Measurements from ENCODE around the gene WNT1. TPM values are rescaled to one million over a fixed set of nuclear protein-coding genes. Genes with fewer than 3 reads are reported as not detected.

Gene WNT1
- total RNA-seq, 1 experiment from 2014 or later, result not detected

DNA sequence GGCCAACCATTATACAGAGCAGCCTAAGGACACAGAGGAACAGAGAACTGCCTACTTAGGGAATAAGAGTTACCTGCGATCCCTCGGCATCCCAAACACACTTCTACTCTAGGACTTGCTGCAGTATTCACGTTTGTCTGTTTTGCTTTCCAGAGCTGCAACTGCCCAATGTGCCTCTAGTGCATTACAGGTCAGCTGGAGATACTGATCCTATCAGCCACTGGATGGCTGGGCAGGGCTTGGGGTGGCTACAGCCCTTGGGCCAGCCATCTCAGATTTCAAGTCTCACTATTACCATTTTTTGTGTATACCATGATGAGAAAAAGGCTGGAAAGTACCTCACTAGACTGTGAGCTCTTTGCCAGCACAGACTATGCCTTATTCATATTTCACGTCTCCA, 25.4 kb upstream of the WNT1 start:
- H3K36me3 ChIP-seq, result peaks cover 61% of the 10 kb centered on the region
- no peak overlapping the region for H3K27ac ChIP-seq
- no peaks in the 10 kb centered on the region for H3K9me3 ChIP-seq (replicated peaks)
- DNase-seq (ENCODE audit: low read depth in 1 of 2, low spot score in 2 of 2), result no peak
- H3K4me3 ChIP-seq, result no peak overlapping the region
- no peaks in the 10 kb centered on the region for H3K27me3 ChIP-seq (replicated peaks)
- peaks cover 14% of the 10 kb centered on the region for H3K4me1 ChIP-seq (replicated peaks)

DNA sequence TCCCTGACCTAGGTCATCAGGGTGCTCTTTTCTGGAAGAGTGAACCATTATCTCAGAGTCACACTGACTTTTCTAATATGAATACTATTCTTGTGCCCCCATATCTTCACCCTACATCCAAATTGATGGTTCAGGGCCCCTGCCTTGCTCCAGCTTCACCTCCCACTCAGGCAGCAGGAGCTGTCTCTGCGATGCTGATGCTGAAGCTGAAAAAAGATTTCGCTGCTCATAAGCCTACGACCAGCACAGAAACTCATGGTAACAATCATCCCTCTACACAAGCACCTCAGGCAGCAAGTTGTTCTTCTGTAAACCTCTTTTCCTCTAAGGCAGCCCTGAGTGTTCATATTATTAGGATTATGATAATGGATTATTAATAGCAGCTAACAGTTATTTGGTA, 24.1 kb upstream of the WNT1 start:
- Histone ChIP-seq H3K9me3 (replicated peaks) (no peaks in the 10 kb centered on the region), H3K27me3 (replicated peaks) (0 out of 2 replicates have a peak, but pooled peaks cover 1% of the 10 kb centered on the region), H3K4me3 (no peak overlapping the region), H3K36me3 (peaks cover 61% of the 10 kb centered on the region), H3K4me1 (replicated peaks) (peaks cover 17% of the 10 kb centered on the region), H3K27ac (no peak overlapping the region)
- no peak for DNase-seq (ENCODE audit: low read depth in 1 of 2, low spot score in 2 of 2)

DNA sequence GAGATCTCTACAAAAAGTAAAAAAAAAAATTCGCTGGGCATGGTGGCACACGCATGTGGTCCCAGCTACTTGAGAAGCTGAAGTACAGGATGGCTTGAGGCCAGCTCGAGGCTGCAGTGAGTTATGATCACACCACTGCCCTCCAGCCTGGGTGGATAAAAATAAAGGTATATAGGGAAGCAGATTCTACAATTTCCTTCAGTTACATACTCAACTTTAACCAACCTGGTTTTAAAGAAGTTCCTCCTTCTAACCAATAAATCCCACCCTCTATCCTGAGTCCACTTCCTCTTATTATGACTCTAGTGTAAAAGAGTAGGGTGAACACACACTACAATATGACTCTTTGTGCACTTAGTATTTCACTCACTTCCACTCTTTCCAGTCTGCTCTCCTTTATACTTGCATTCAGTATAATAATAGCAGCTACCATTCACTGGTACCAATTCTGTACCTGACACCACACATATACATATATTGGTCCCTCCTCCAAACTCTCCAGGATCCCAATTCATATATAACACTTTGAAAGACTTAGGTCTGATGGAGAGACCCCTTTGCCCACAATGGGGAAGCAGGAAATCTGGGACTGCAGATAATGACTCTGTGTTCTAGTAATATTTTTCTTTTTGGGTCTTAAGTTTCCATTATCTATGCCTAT, 23.2 kb upstream of the WNT1 start:
- H3K9me3 ChIP-seq (replicated peaks), result no peaks in the 10 kb centered on the region
- H3K4me1 ChIP-seq (replicated peaks), result peaks cover 17% of the 10 kb centered on the region
- peaks cover 5% of the 10 kb centered on the region; the same call in 1 of the 2 replicates for H3K27me3 ChIP-seq (replicated peaks)
- no peak for DNase-seq (ENCODE audit: low read depth in 1 of 2, low spot score in 2 of 2)
- no peak overlapping the region for H3K27ac ChIP-seq
- H3K4me3 ChIP-seq, result no peak overlapping the region
- peaks cover 53% of the 10 kb centered on the region for H3K36me3 ChIP-seq

DNA sequence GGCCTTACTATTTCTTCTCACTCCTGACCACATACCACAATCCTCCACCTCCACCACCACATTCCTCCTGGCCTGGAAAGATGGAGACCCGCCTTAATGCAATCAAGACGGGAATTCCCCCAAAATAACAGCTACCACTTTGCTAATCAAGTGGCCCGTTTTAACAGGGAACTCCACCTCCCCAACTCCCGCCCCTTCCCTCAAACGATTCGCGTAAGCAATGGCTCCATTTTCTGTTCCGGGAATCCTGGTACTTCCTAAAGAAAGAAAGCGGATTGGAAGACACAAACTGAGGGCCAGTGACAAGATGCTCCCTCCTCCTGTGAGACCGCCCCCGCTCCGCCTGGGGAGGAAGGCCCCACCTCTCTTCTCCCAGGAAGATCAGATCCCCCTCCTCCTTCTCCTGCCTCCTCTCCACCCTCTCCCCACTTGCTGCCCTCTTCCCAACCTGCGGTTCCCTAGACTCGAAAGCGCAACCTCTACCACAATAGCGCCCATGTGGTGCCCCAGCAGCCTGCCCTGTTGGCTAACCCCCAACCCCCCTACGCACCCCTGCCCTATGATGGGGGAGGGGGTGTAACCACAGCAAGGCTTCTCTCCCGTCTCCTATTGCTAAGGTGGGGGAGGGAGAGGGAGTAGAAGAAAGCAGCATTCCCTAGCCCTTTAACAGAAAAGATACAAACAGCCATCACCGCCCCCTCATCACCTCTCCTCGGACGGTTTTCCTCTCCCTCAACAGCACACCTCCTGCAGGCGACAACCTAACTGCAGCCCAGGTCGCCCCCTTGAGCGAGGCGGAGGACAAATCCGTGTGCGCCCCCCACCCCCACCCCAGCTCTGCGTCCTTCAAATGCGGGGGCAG, 21.6 kb upstream of the WNT1 start:
- peak; percentile 92 to 93 for DNase-seq (ENCODE audit: low read depth in 1 of 2, low spot score in 2 of 2)
- H3K27me3 ChIP-seq (replicated peaks), result peaks cover 5% of the 10 kb centered on the region
- no peaks in the 10 kb centered on the region for H3K9me3 ChIP-seq (replicated peaks)

DNA sequence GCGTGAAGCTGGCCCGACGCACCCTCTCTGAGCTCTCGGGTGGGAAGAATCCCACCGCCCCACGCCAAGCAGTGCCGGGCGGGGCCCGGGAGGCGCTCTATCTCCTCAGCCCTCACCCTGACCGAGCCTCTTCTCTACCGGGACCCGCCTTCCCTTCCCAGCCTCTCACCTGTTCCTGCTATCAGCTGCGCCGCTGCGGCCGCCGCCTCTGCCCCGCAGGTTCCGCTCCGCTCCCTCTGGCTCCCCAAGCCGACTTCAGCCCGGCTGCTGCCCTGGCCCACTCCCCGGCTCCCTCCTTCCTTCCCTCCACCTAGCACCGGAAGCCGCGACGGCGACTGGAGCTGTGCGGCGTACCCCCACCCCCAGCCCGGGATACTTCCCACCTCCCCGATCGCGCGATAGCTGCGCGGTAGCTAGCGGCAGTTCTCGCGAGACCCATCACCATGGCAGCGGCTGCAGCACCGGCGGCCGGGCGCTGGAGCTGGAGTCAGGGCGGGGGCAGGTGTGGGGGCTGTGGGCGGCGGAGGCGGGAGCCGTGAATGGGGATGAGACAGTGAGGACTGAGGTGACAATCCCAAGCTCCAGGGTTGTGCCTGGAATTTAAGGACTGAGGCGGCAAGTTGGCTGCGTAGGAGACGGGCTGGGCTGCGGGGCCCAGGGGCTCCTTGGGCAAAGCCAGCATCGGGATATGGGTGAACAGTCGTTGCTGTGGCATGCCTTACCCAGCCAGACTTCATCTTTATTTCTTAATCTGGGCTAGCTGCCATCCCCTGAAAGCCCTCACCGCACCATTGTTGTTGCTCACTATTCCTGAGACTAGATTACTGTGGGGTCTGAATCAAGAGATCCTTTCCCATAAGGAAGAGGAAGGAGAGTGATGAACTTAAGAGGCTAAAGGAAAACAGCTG, 20.7 kb upstream of the WNT1 start, which contains the start of gene ARF3:
ARF3 (minus strand) TSS at position 347 of the 908 bp plus-strand sequence. CDS start 16,392 bp downstream, outside the sequence.
- Histone ChIP-seq H3K4me3 (peak within 1 kb of the TSS; percentile 94), H3K27ac (peak within 1 kb of the TSS; percentile 43), H3K4me1 (replicated peaks) (peaks cover 23% of the 10 kb centered on the region), H3K36me3 (peaks cover 43% of the 10 kb centered on the region), H3K9me3 (replicated peaks) (no peaks in the 10 kb centered on the region), H3K27me3 (replicated peaks) (peaks cover 5% of the 10 kb centered on the region)
- peak; percentile 83 to 95 for DNase-seq (ENCODE audit: low read depth in 1 of 2, low spot score in 2 of 2)

More for the DNA sequence above, 21.6 kb upstream of the WNT1 start:
- Histone ChIP-seq H3K36me3 (peaks cover 48% of the 10 kb centered on the region), H3K4me3 (peak overlapping the region; percentile 94), H3K27ac (peak overlapping the region; percentile 43), H3K4me1 (replicated peaks) (peaks cover 20% of the 10 kb centered on the region)

DNA sequence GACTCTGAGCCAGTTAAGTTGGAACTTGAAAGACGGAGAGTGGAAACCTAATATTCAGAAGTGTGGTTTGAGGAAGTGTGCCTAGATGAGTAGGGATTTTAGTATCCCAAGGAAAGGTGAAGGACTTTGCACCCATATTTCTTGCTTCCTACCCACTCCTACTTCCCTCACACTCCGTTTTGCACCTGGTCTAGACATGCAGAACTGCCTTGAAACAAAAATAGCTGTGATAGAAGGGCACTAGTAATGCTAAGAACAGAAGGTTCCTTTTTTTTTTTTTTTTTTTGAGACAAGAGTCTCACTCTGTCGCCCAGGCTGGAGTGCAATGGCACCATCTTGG, 20.1 kb upstream of the WNT1 start:
- Histone ChIP-seq H3K4me1 (replicated peaks) (peaks cover 23% of the 10 kb centered on the region), H3K36me3 (peaks cover 36% of the 10 kb centered on the region), H3K27ac (no peak overlapping the region), H3K27me3 (replicated peaks) (peaks cover 5% of the 10 kb centered on the region), H3K4me3 (peak overlapping the region; percentile 94), H3K9me3 (replicated peaks) (no peaks in the 10 kb centered on the region)
- DNase-seq (ENCODE audit: low read depth in 1 of 2, low spot score in 2 of 2), result no peak

DNA sequence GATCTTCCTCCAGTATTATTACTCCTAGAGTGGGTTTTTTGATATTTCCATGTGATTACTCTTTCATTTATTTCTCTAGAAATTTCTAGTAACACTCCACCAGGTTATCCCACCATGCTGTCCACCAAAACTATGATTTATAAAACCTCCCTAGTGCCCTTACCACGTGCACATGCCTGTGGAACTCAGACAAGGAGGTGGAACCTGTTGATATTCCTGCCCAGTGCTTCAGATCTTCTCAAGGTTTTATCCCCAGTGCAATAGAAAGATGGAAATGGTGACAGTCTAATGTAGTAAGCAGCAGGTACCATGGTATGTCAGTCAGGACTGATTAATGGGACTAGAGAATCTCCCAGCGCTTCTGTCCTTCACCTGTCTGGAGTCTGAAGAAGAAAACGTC, 17.3 kb upstream of the WNT1 start:
- H3K36me3 ChIP-seq, result peaks cover 8% of the 10 kb centered on the region
- no peak overlapping the region for H3K4me3 ChIP-seq
- no peaks in the 10 kb centered on the region for H3K9me3 ChIP-seq (replicated peaks)
- peaks cover 5% of the 10 kb centered on the region for H3K27me3 ChIP-seq (replicated peaks)
- no peak overlapping the region for H3K27ac ChIP-seq
- DNase-seq (ENCODE audit: low read depth in 1 of 2, low spot score in 2 of 2), result no peak
- peaks cover 14% of the 10 kb centered on the region for H3K4me1 ChIP-seq (replicated peaks)

DNA sequence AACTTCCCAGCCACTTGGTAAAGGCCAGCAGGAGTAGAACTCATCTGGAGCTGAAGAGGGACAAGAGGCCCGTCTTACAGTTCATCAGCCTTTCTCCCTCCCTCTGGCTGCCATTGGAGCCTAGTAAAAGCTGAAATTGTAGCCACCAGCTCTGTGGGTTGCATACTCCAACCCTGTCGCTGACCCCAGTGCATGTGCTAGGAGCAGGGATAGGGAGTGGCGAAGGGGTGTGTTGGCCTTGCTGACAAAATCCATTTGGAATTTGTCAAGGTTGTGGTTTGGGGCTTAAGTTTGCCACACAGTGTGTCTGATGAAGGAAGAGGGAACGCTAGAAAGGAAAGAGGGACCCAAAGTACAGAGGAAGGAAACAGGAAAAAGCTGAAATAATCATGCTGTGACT, 16.8 kb upstream of the WNT1 start:
- no peak for DNase-seq (ENCODE audit: low read depth in 1 of 2, low spot score in 2 of 2)
- no peaks in the 10 kb centered on the region for H3K9me3 ChIP-seq (replicated peaks)
- H3K27me3 ChIP-seq (replicated peaks), result peaks cover 5% of the 10 kb centered on the region
- H3K27ac ChIP-seq, result no peak overlapping the region
- no peak overlapping the region for H3K4me3 ChIP-seq
- H3K4me1 ChIP-seq (replicated peaks), result peaks cover 11% of the 10 kb centered on the region
- peaks cover 5% of the 10 kb centered on the region; the same call in 1 of the 2 replicates for H3K36me3 ChIP-seq

DNA sequence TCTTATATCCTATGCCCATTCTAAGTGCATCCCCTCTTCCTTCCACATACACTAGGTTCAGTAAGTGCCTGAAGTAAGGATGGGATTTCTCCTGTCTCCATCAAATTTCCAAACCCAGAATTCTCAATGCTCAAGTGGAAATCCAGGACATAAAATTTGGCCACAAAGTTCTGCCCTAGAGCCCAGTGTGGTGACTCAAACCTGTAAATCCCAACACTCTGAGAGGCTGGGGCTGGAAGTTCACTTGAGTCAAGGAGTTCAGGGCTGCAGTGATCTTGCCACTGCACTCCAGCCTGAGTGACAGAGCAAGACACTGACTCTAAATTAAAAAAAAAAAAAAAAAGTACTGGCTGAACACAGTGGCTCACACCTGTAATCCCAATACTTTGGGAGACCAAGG, 16.3 kb upstream of the WNT1 start:
- peaks cover 5% of the 10 kb centered on the region for H3K27me3 ChIP-seq (replicated peaks)

DNA sequence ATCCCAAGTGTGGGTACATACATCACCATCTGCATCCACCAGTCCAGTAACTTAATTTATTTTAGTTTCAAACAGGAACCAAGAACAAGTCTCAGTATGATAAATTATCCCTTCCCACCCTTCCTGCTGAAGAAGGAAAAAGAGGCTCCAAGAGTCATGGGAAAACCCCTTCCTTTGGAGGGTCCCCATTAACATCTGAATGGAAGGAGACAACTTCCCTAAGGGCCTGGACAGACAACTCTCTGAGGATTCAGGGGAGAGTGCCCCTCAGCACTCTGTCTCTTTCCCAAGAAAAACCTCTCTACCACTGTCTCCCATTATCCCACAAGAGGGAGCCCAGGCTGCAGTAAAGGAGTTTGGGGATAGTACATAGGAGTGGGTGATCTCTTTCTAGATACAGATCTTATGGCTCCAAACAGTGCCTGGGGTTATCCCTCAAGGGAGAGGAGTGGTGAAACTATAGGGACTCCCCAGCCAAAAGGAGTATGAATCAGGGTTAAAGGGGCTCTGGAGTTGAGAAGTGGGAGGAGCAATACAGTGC, 12.8 kb upstream of the WNT1 start:
- Histone ChIP-seq H3K27ac (no peak overlapping the region), H3K4me3 (no peak overlapping the region), H3K4me1 (replicated peaks) (peaks cover 13% of the 10 kb centered on the region), H3K27me3 (replicated peaks) (peaks cover 5% of the 10 kb centered on the region), H3K36me3 (no peaks in the 10 kb centered on the region), H3K9me3 (replicated peaks) (no peaks in the 10 kb centered on the region)
- no peak for DNase-seq (ENCODE audit: low read depth in 1 of 2, low spot score in 2 of 2)

More for the DNA sequence above, 16.3 kb upstream of the WNT1 start:
- no peak overlapping the region for H3K4me3 ChIP-seq
- no peak for DNase-seq (ENCODE audit: low read depth in 1 of 2, low spot score in 2 of 2)
- peaks cover 11% of the 10 kb centered on the region for H3K4me1 ChIP-seq (replicated peaks)
- H3K27ac ChIP-seq, result no peak overlapping the region
- H3K9me3 ChIP-seq (replicated peaks), result no peaks in the 10 kb centered on the region
- H3K36me3 ChIP-seq, result peaks cover 5% of the 10 kb centered on the region; the same call in 1 of the 2 replicates

DNA sequence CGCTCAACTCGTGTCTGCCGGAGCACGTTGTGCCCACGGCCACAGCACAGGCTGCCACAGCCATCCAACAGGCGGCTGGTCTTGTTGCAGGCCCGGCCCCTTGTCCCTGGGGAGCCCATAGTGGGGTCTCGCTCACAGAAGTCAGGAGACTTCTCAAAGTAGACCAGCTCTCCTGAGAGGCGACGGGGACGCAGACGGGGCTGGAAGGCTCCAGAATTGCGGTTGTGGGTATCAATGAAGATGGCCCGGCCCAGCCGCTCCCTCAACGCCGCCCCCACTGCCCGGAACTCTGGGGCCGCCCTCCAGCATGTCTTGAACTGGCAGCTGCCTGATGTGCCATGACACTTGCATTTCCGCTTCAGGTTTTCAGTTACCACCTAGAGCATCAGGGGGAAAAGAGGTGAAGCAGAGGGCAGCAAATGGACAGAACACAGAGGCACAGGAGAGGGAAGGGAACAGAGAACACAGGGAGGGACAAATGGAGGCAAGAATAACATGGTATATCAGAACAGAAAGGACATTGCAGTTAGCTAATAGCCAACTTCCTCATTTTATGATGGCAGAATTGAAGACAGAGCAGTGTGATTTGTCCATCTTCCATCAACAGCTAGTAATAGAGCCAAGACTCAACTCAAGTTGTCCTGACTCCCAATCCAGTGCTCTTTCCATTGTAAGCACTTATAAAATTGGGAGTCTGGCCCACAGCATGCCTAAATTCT, 11.8 kb upstream of the WNT1 start:
- Histone ChIP-seq H3K27me3 (replicated peaks) (peaks cover 15% of the 10 kb centered on the region), H3K4me3 (no peak overlapping the region), H3K9me3 (replicated peaks) (no peaks in the 10 kb centered on the region), H3K4me1 (replicated peaks) (peaks cover 18% of the 10 kb centered on the region), H3K36me3 (no peaks in the 10 kb centered on the region), H3K27ac (no peak overlapping the region)
- no peak for DNase-seq (ENCODE audit: low read depth in 1 of 2, low spot score in 2 of 2)

DNA sequence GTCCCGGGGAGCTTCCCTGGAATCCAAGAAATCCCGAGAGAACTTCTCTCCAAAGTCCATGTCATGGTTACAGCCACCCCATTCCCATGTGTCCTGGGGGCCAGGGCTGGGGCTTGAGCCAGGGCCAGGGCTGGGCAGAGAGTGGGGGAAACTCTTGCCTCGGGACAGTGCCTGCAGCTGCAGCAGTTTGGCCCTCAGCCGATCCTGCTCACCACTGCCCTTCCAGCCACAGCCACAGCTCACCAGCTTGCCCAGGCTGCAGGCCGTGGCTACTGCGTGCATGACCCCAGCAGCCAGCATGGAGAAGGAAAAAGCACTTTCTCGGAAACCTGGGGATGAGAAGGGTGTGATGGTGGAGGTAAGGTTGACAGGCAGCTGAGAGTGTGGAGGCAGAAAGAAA, 10.1 kb upstream of the WNT1 start:
- Histone ChIP-seq H3K9me3 (replicated peaks) (no peaks in the 10 kb centered on the region), H3K27me3 (replicated peaks) (peaks cover 24% of the 10 kb centered on the region), H3K27ac (no peak overlapping the region), H3K4me3 (no peak overlapping the region), H3K36me3 (no peaks in the 10 kb centered on the region), H3K4me1 (replicated peaks) (peaks cover 30% of the 10 kb centered on the region)
- DNase-seq (ENCODE audit: low read depth in 1 of 2, low spot score in 2 of 2), result no peak

DNA sequence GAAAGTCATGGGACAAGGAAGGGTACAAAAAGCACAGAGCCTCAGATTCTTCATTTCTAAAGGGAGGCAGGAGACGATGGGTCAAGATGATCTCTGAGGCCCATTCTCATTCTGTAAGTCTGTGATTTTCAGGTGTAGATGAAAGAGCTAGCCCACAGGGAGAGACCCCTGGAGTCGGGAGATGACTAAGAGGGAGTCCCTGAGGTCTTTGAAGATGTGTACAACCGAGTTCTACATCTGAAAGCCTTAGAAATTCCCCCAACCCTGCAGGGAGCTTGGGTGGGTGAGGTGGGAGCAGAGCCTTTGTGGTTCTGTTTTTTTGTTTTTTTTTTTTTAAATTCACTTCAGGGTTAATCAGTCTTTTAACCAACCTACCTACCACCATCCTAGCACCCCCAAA, 9.7 kb upstream of the WNT1 start:
- Histone ChIP-seq H3K27ac (no peak overlapping the region), H3K9me3 (replicated peaks) (no peaks in the 10 kb centered on the region), H3K4me3 (no peak overlapping the region), H3K27me3 (replicated peaks) (peaks cover 24% of the 10 kb centered on the region), H3K4me1 (replicated peaks) (peaks cover 34% of the 10 kb centered on the region), H3K36me3 (no peaks in the 10 kb centered on the region)
- DNase-seq (ENCODE audit: low read depth in 1 of 2, low spot score in 2 of 2), result no peak

Data from SJSA1 (cell line).